ENCODE measurements around the gene PPP1R2B. TPM values are rescaled to one million over a fixed set of nuclear protein-coding genes. Genes with fewer than 3 reads are reported as not detected.

PPP1R2B gene
- total RNA-seq, 2 donors from 2014 or later = not detected

- no peak overlapping the region for H3K27ac ChIP-seq
- no peak overlapping the region for H3K4me3 ChIP-seq
- DNase-seq (ENCODE audit: low spot score) (no peak), ATAC-seq (ENCODE audit: insufficient number of reproducible peaks, low FRiP score, low read depth) (no peak)
- no peak for TF ChIP-seq CTCF (IDR thresholded peaks at IDR 0.05)
- no peaks in the 10 kb centered on the region for H3K27me3 ChIP-seq (replicated peaks; ENCODE audit: insufficient read depth)
- H3K4me1 ChIP-seq (ENCODE audit: control insufficient read depth in 1 of 2, low read depth in 2 of 2) = no peaks in the 10 kb centered on the region
- H3K36me3 ChIP-seq = no peaks in the 10 kb centered on the region
- H3K9me3 ChIP-seq = no peaks in the 10 kb centered on the region
These were observed 38.4 kb downstream of the PPP1R2B start for GRCh38 chr5:156888520-156888919.

DNA sequence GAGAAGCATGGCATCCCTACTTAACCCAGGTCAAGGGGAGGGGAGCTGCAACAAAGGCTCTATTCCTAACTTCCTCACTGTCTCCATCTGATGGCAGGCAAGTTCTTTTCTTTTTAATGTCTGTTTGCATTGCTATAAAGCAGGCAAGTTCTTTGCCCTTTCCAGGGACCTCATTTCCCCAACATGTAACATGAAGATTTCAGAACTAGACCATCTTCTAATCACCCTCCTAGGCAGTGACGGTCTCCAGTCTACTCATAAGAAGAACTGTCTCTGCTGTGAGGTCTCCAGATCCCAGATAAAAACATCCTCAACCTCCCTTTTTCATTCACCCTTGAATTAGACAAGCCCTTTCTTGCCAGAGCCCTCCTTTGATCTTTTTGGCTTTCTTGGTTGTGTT lies 42.1 kb downstream of the PPP1R2B start:
- H3K27me3 ChIP-seq (replicated peaks; ENCODE audit: insufficient read depth) = no peaks in the 10 kb centered on the region

DNA sequence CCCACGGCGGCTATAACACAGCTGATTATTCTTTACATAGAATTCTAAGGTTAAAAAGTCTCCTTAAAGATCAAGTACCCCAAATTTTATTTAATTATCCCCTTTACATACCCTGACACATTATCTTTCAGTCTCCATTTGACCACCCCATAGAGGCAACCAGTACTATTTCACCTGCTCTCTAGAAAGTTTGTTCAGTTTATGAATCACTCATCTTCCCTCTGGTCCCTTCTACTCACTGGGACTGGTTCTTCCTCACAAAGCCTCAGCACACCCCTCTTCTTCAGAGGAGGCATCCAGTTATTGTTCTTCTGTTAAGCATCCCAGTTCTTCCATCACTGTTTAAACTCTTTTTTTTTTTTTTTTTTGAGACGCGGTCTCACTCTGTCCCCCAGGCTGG lies 42.8 kb downstream of the PPP1R2B start:
- no peak for DNase-seq (ENCODE audit: low spot score)

More for the DNA sequence above, 42.1 kb downstream of the PPP1R2B start:
- ATAC-seq (ENCODE audit: insufficient number of reproducible peaks, low FRiP score, low read depth) (no peak), DNase-seq (ENCODE audit: low spot score) (no peak)
- no peak overlapping the region for H3K4me3 ChIP-seq
- TF ChIP-seq CTCF (IDR thresholded peaks at IDR 0.05) = no peak
- no peaks in the 10 kb centered on the region for H3K9me3 ChIP-seq
- no peaks in the 10 kb centered on the region for H3K36me3 ChIP-seq
- H3K27ac ChIP-seq = no peak overlapping the region
- H3K4me1 ChIP-seq (ENCODE audit: control insufficient read depth in 1 of 2, low read depth in 2 of 2) = no peaks in the 10 kb centered on the region

GRCh38 chr5:156893517-156893916 lies 43.4 kb downstream of the PPP1R2B start:
- H3K27ac ChIP-seq = no peak overlapping the region
- H3K36me3 ChIP-seq = no peaks in the 10 kb centered on the region
- no peaks in the 10 kb centered on the region for H3K27me3 ChIP-seq (replicated peaks; ENCODE audit: insufficient read depth)
- no peak for TF ChIP-seq CTCF (IDR thresholded peaks at IDR 0.05)
- DNase-seq (ENCODE audit: low spot score) (no peak), ATAC-seq (ENCODE audit: insufficient number of reproducible peaks, low FRiP score, low read depth) (no peak)
- H3K9me3 ChIP-seq = no peaks in the 10 kb centered on the region
- no peaks in the 10 kb centered on the region for H3K4me1 ChIP-seq (ENCODE audit: control insufficient read depth in 1 of 2, low read depth in 2 of 2)
- H3K4me3 ChIP-seq = no peak overlapping the region

More for the DNA sequence above, 42.8 kb downstream of the PPP1R2B start:
- TF ChIP-seq CTCF (IDR thresholded peaks at IDR 0.05) = no peak
- no peak for ATAC-seq (ENCODE audit: insufficient number of reproducible peaks, low FRiP score, low read depth)
- H3K27me3 ChIP-seq (replicated peaks; ENCODE audit: insufficient read depth) = no peaks in the 10 kb centered on the region
- no peaks in the 10 kb centered on the region for H3K9me3 ChIP-seq
- H3K36me3 ChIP-seq = no peaks in the 10 kb centered on the region
- H3K4me3 ChIP-seq = no peak overlapping the region
- H3K27ac ChIP-seq = no peak overlapping the region
- H3K4me1 ChIP-seq (ENCODE audit: control insufficient read depth in 1 of 2, low read depth in 2 of 2) = no peaks in the 10 kb centered on the region

- Histone ChIP-seq H3K4me1 (ENCODE audit: control insufficient read depth in 1 of 2, low read depth in 2 of 2) (no peaks in the 10 kb centered on the region), H3K27me3 (replicated peaks; ENCODE audit: insufficient read depth) (no peaks in the 10 kb centered on the region), H3K9me3 (no peaks in the 10 kb centered on the region), H3K4me3 (no peak overlapping the region), H3K27ac (no peak overlapping the region), H3K36me3 (no peaks in the 10 kb centered on the region)
- TF ChIP-seq CTCF (IDR thresholded peaks at IDR 0.05) = no peak
- DNase-seq (ENCODE audit: low spot score) (no peak), ATAC-seq (ENCODE audit: insufficient number of reproducible peaks, low FRiP score, low read depth) (no peak)
These were observed 46.5 kb downstream of the PPP1R2B start for GRCh38 chr5:156896546-156896945.

Other genes starting within 250 kb of the PPP1R2B start
- 1 to 10 TPM in 1 of 2 donors, not detected in 1; 7.6 TPM for gene TIMD4, start 112.9 kb downstream of the PPP1R2B start, total RNA-seq
- gene HAVCR1, start 208.8 kb downstream of the PPP1R2B start, total RNA-seq = 1 to 10 TPM; 2.0 to 6.9 TPM

Data from thoracic aorta (tissue), 2 donors.